HepG2 (cell line): ENCODE measurements around the gene ARG2. TPM values are rescaled to one million over a fixed set of nuclear protein-coding genes. Genes with fewer than 3 reads are reported as not detected.

ENCODE experiments used
- CSRNP1 ChIP-seq: sonication (generic); formaldehyde crosslinking; IDR thresholded peaks from 2 replicates; pipeline ENCODE4 v1.8.1; 2023; ENCODE audit warnings: mild to moderate bottlenecking, missing genetic modification reagents
- MATR3 ChIP-seq: sonication (generic); formaldehyde crosslinking; IDR thresholded peaks from 2 replicates; pipeline ENCODE4 v1.4.0; 2020; ENCODE audit warnings: missing genetic modification reagents
- MTF1 ChIP-seq: sonication (generic); formaldehyde crosslinking; IDR thresholded peaks from 2 replicates; pipeline ENCODE4 v1.5.0; 2020; ENCODE audit warnings: missing genetic modification reagents
- MXD1 ChIP-seq: sonication (generic); formaldehyde crosslinking; IDR thresholded peaks from 2 replicates; pipeline ENCODE4 v1.4.0; 2020; ENCODE audit warnings: mild to moderate bottlenecking, missing genetic modification reagents
- NFIC ChIP-seq: IDR thresholded peaks from 2 replicates; pipeline ENCODE4 v1.6.1; 2012; ENCODE audit warnings: mild to moderate bottlenecking, low read length, inconsistent platforms
- SRSF1 ChIP-seq: fragments of 200-400 bp; formaldehyde crosslinking; optimal IDR thresholded peaks from 2 replicates; pipeline ENCODE3; 2017; ENCODE audit warnings: mild to moderate bottlenecking, low read depth, low read length, moderate library complexity
- ZMAT5 ChIP-seq: sonication (generic); formaldehyde crosslinking; IDR thresholded peaks from 2 replicates; pipeline ENCODE4 v1.5.0; 2020; ENCODE audit warnings: mild to moderate bottlenecking, low read depth, missing genetic modification reagents, borderline replicate concordance
- ZNF260 ChIP-seq: sonication (generic); formaldehyde crosslinking; IDR thresholded peaks from 2 replicates; pipeline ENCODE4 v1.4.0; 2020; ENCODE audit warnings: missing genetic modification reagents, low read depth, mild to moderate bottlenecking, borderline replicate concordance
- ZNF576 ChIP-seq: sonication (generic); formaldehyde crosslinking; IDR thresholded peaks from 2 replicates; pipeline ENCODE4 v1.4.0; 2020; ENCODE audit warnings: mild to moderate bottlenecking, missing genetic modification reagents
- ZNF691 ChIP-seq: sonication (generic); formaldehyde crosslinking; IDR thresholded peaks from 2 replicates; pipeline ENCODE4 v1.4.0; 2020; ENCODE audit warnings: missing genetic modification reagents, low read depth, mild to moderate bottlenecking, borderline replicate concordance
- ZSCAN5A ChIP-seq: sonication (generic); formaldehyde crosslinking; IDR thresholded peaks from 2 replicates; pipeline ENCODE4 v1.8.0; 2022; ENCODE audit warnings: mild to moderate bottlenecking, missing genetic modification reagents, borderline replicate concordance
- ZSCAN9 ChIP-seq: IDR thresholded peaks from 2 replicates; pipeline ENCODE4 v1.6.1; 2016; ENCODE audit warnings: borderline replicate concordance
- polyA plus RNA-seq, 8 experiments: library from polyadenylated mRNA; depleted of rRNA in 3 of 8; stranded (reverse) in 7 of 8; unstranded in 1 of 8; fragments of >200 nt; fragmentation: Illumina TruSeq in 4 of 8; extraction: Trizol in 4 of 8; gene quantifications; 2 replicates each; pipeline versions ENCODE4 v1.2.1 to v1.2.3, GENCODE V29; 2011 to 2016; ENCODE audit warnings: low read depth in 4 of 8, missing spikeins in 1 of 8, mixed read lengths in 1 of 8; ENCODE audit not compliant: insufficient read depth in 1 of 8
- total RNA-seq, 5 experiments: library from RNA; depleted of rRNA; stranded (reverse); fragments of >200 nt; fragmentation: Illumina TruSeq; extraction: Trizol; gene quantifications; 2 replicates each; pipeline ENCODE4 v1.2.3, GENCODE V29; 2016; ENCODE audit warnings: low read depth in 1 of 5
- TF ChIP-seq, protein P1 (sequence below): sonication (generic); formaldehyde crosslinking; IDR thresholded peaks from 2 replicates; pipeline ENCODE4 v1.4.0; 2020; ENCODE audit warnings: low read depth, mild to moderate bottlenecking, missing genetic modification reagents

Gene ARG2
- total and polyA plus RNA-seq, 2 of the 13 experiments (the other 11 are each of a cell fraction or from before 2014, with no cell fraction given) = 37.5 to 73.6 TPM

GRCh38 chr14:67674480-67675218, 54.9 kb downstream of the ARG2 start, which contains the start of gene VTI1B (continued):
- TF ChIP-seq ZNF691 (peak; percentile 58; the same call in 1 of the 2 replicates), ZMAT5 (CRISPR knock-in tag) (no peak), MTF1 (no peak), MXD1 (CRISPR knock-in tag) (peak; percentile 22; the same call in 1 of the 2 replicates), CSRNP1 (CRISPR knock-in tag) (0 out of 2 replicates have a peak, but pooled peaks have one; percentile 39), SRSF1 (no peak), MATR3 (CRISPR knock-in tag) (no peak), ZNF576 (no peak), ZNF260 (CRISPR knock-in tag) (no peak), ZSCAN5A (no peak; the same call in 1 of the 2 replicates), ZSCAN9 (CRISPR knock-in tag) (no peak; the same call in 1 of the 2 replicates), NFIC (no peak)
- TF ChIP-seq, protein P1, sequence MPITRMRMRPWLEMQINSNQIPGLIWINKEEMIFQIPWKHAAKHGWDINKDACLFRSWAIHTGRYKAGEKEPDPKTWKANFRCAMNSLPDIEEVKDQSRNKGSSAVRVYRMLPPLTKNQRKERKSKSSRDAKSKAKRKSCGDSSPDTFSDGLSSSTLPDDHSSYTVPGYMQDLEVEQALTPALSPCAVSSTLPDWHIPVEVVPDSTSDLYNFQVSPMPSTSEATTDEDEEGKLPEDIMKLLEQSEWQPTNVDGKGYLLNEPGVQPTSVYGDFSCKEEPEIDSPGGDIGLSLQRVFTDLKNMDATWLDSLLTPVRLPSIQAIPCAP (CRISPR knock-in tag) = no peak
